Peyer's patch (tissue), 4 donors: ENCODE measurements around the gene ZMIZ2.

Source experiments
- POLR2A ChIP-seq, 2 donors: fragments of 450-650 bp; IDR thresholded peaks; one replicate each; pipeline ENCODE4 v1.5.1; 2017; ENCODE audit warnings: antibody characterized with exemption in 2 of 2, mild to moderate bottlenecking in 2 of 2, moderate library complexity in 2 of 2
- TF ChIP-seq, protein P1 (sequence below), 6 experiments: fragments of 450-650 bp in 4 of 6; fragments of 200-600 bp in 2 of 6; sonication (generic) in 1 of 6; IDR thresholded peaks; one replicate each; pipeline ENCODE4 v1.5.1; 2017 to 2019; ENCODE audit warnings: antibody characterized with exemption in 6 of 6, mild to moderate bottlenecking in 3 of 6, moderate library complexity in 1 of 6

DNA sequence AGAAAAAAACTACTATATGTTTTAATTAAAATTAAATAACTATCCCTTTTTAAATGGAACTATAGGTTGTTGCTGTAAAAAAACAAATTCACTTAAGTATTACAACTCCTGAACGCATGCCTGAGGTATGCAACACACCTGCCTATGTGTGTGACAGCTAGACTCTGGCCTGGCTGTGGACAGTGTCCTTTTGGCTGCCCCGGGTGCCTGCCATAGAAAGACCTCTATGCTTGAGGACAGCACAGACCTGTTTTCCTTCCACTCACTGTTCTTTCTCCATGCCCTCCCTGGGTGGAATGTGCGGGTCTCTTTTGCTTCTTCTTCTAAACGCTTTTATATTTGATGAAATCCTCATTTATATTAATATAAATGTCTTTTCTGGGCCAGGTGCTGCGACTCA lies 41.3 kb downstream of the ZMIZ2 start:
- TF ChIP-seq POLR2A (IDR thresholded peaks at IDR 0.05), result no peak
- TF ChIP-seq, protein P1, sequence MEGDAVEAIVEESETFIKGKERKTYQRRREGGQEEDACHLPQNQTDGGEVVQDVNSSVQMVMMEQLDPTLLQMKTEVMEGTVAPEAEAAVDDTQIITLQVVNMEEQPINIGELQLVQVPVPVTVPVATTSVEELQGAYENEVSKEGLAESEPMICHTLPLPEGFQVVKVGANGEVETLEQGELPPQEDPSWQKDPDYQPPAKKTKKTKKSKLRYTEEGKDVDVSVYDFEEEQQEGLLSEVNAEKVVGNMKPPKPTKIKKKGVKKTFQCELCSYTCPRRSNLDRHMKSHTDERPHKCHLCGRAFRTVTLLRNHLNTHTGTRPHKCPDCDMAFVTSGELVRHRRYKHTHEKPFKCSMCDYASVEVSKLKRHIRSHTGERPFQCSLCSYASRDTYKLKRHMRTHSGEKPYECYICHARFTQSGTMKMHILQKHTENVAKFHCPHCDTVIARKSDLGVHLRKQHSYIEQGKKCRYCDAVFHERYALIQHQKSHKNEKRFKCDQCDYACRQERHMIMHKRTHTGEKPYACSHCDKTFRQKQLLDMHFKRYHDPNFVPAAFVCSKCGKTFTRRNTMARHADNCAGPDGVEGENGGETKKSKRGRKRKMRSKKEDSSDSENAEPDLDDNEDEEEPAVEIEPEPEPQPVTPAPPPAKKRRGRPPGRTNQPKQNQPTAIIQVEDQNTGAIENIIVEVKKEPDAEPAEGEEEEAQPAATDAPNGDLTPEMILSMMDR (IDR thresholded peaks at IDR 0.05), result no peak
